Naive B cell (primary cell): ENCODE measurements around the gene ACSM2B. TPM values are rescaled to one million over a fixed set of nuclear protein-coding genes. Genes with fewer than 3 reads are reported as not detected.
"Not testable (repeated sequence)": the region's sequence is repeated elsewhere in the genome, so short reads cannot be mapped to it uniquely, and the experiment has no call there.

Experiments
- ATAC-seq, 2 donors: fragments of 150-1000 bp; cut with Tn5 transposase; 2 replicates each; pipeline ENCODE4 v1.10.0; 2021; ENCODE audit warnings: low read depth in 2 of 2, mild to moderate bottlenecking in 2 of 2, moderate library complexity in 2 of 2
- DNase-seq: peaks from one replicate; pipeline ENCODE4 v3.0.0; 2022
- H3K27ac Mint-ChIP-seq, 6 donors: one replicate each; pipeline ENCODE4 v1.8.0; 2020 to 2022; ENCODE audit warnings: mild to moderate bottlenecking in 6 of 6, mixed read lengths in 6 of 6, moderate library complexity in 5 of 6, inconsistent platforms in 2 of 6
- H3K27me3 Mint-ChIP-seq, 3 donors: one replicate each; pipeline ENCODE4 v1.8.0; 2021 to 2022; ENCODE audit warnings: mixed read lengths in 3 of 3, mild to moderate bottlenecking in 1 of 3
- H3K36me3 Mint-ChIP-seq, 2 donors: one replicate each; pipeline ENCODE4 v1.8.0; 2020 to 2022; ENCODE audit warnings: mixed read lengths in 2 of 2, inconsistent platforms in 1 of 2, mild to moderate bottlenecking in 1 of 2
- H3K4me1 Mint-ChIP-seq, 3 donors: one replicate each; pipeline ENCODE4 v1.8.0; 2020 to 2022; ENCODE audit warnings: mixed read lengths in 3 of 3, inconsistent platforms in 1 of 3, mild to moderate bottlenecking in 1 of 3, moderate library complexity in 1 of 3
- H3K4me3 Mint-ChIP-seq, 8 donors: one replicate each; pipeline ENCODE4 v1.8.0; 2020 to 2022; ENCODE audit warnings: mild to moderate bottlenecking in 8 of 8, mixed read lengths in 8 of 8, moderate library complexity in 8 of 8, inconsistent platforms in 2 of 8
- H3K9me3 Mint-ChIP-seq, 7 donors: one replicate each; pipeline ENCODE4 v1.8.0; 2020 to 2022; ENCODE audit warnings: mixed read lengths in 7 of 7, mild to moderate bottlenecking in 5 of 7, inconsistent platforms in 2 of 7, moderate library complexity in 1 of 7
- polyA plus RNA-seq, 6 donors: library from polyadenylated mRNA; unstranded; fragments of 300-500 nt; fragmentation: Illumina TruSeq; gene quantifications; one replicate each; pipeline ENCODE4 v1.2.3, GENCODE V29; 2021; ENCODE audit warnings: low read depth in 6 of 6

The ACSM2B gene
- polyA plus RNA-seq, 6 donors from 2014 or later: not detected

DNA sequence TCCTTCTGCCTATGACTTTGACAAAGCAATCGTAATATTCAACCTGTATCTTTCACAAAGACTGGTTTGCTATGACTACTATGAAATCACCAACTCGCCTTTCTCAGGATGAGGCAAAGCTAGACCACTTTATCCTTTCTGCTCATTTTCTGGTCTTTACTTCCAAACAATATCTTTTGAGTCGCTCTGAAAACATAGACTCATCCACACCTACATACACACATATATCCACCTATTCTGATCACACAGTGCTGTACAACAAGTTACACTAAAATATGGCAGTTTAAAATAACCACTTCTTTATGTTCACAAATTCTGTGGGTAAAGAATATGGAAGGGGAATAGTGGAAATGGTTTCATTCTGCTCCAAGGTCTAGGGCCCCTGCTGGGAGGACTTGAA lies 85.2 kb downstream of the ACSM2B start:
- ATAC-seq, H3K27me3 Mint-ChIP-seq, DNase-seq, H3K9me3 Mint-ChIP-seq, H3K4me3 Mint-ChIP-seq, H3K4me1 Mint-ChIP-seq, H3K27ac Mint-ChIP-seq, H3K36me3 Mint-ChIP-seq: not testable (repeated sequence)

Other genes starting within 250 kb of the ACSM2B start
- gene GP2, start 248.9 kb downstream of the ACSM2B start, polyA plus RNA-seq: not detected
- gene UMOD, start 223.7 kb downstream of the ACSM2B start, polyA plus RNA-seq: not detected
- not detected for gene PDILT, start 171.6 kb downstream of the ACSM2B start, polyA plus RNA-seq
- gene ACSM5, start 166.8 kb downstream of the ACSM2B start, polyA plus RNA-seq: not detected
- gene ACSM2A, start 124.8 kb downstream of the ACSM2B start, polyA plus RNA-seq: not detected
- 1 to 10 TPM in 2 of 6 donors, under 1 TPM in 3, not detected in 1; 0.25 to 1.1 (median 0.85) TPM for gene ACSM1, start 121.3 kb upstream of the ACSM2B start, polyA plus RNA-seq
- 10 to 100 TPM; 35.1 to 75.3 (median 62.8) TPM for gene THUMPD1, start 165.5 kb upstream of the ACSM2B start, polyA plus RNA-seq
- gene ACSM3, start 187.6 kb upstream of the ACSM2B start, polyA plus RNA-seq: 10 to 100 TPM in 1 of 6 donors, 1 to 10 TPM in 5; 2.8 to 13.3 (median 6.4) TPM
- gene ERI2, start 230.1 kb upstream of the ACSM2B start, polyA plus RNA-seq: 1 to 10 TPM; 1.3 to 4.1 (median 2.0) TPM
- gene REXO5, start 230.2 kb upstream of the ACSM2B start, polyA plus RNA-seq: not detected